GM21423 (cell line): ENCODE results near the gene C6orf132.
"Not testable (repeated sequence)": the region's sequence is repeated elsewhere in the genome, so short reads cannot be mapped to it uniquely, and the experiment has no call there.

Experiments
- ATAC-seq: cut with Tn5 transposase; IDR thresholded peaks from one replicate; pipeline ENCODE4 v1.9.1; 2021; ENCODE audit warnings: mild to moderate bottlenecking, moderate library complexity; ENCODE audit not compliant: unreplicated experiment

The C6orf132 gene

DNA sequence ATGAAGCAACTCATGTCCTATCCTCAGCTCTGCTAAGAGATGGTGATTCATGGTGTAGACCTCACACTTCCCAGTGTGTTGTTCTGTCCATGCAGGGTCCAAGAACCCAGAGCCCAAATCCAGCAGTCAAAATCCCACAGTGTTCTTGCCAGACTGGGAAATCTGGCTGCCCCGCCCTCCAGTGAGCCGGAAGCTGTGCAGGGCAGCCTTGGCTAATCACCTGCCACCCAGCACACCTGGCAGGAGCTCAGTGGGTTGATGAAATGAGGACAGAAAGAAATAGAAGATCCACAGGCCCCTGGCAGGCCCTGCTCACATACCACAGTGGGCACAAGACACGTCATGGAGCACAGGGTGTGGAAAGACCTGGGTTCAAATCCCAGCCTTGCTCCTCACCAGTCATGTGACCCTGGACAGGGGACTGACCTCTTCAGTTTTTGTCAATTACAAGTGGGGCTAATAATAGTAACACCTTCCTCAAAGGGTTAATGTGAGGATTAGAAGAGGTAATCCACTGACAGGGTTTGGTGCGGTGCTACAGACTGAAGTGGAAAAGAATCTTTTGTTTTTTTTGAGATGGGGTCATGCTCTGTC lies 17.1 kb upstream of the C6orf132 start:
- ATAC-seq, result no peak

DNA sequence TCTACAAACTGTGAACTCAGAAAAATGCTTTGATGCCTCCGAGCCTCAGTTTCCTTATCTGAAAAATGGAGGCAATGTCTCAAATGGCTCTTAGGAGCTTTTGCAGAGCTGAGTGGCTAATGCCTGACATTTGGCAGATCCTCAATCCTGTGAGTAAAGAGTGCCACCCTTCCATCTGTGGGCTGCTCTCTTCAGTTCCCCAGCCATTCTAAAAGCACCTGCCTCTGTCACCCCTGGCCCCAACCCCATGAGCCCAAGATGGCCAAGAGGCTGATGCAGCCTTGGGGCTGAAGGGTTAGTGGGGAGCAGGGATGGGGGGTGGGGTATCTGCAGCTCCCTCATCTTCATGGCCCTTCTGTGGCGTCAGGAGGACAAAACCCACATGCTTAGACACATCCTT lies 16.2 kb upstream of the C6orf132 start:
- ATAC-seq, result no peak

DNA sequence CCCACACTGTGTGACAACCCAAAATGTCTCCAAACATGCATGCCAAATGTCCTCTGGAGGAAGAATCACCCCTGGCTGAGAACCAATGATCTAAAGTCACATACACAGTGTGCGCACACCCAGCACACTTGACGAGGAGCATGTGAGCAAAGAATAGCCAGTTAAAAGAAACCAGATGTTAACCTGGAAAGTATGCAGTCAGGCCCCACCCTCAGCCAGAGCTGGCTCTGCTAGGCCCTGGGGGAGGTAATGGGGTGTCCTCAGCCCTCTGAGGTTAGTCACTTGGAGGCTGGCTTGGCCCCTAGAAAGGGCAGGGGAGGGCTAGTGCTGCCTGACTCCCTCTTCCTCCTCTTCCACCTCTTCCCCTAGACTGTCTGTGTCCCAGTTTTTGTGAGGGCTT lies 15.6 kb upstream of the C6orf132 start:
- ATAC-seq, result no peak

DNA sequence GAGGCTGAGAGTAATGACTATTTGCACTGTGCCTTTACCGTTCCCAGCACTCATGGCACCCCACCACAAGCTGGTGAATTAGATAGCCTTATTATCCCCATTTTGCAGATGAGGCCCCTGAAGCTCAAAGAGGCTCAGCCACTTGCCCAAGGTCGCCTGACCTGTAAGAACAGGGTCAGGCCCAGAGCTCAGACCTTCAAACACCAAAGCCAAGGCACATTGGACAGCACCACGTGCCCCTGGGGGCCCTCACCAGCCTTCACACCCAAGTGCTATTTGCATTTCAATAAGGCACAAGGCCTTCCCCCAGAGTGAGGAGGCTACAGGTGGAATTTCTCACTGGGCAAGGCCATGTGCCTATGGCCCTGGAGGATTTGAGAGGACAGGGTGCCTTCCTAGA lies 14.2 kb upstream of the C6orf132 start:
- no peak for ATAC-seq

DNA sequence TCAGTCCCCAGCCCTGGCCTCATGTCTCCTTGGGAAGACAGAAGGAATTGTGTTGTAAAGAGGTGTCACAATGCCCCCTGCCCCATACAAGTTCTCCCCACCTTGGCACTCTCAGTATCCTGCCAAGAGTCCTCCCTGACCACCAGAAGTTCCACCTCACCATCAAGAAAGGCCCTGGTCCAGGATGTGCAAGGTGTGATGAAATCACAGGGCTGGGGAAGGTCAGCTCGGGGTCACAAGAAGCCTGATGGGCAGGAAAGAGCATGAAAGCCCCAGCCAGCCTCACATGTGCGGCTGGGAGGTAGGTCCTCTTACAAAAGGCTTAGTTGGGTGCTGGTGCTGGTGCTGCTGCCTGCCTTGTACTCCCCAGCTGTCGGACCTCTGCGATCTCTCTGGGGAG lies 12.9 kb upstream of the C6orf132 start:
- no peak for ATAC-seq

DNA sequence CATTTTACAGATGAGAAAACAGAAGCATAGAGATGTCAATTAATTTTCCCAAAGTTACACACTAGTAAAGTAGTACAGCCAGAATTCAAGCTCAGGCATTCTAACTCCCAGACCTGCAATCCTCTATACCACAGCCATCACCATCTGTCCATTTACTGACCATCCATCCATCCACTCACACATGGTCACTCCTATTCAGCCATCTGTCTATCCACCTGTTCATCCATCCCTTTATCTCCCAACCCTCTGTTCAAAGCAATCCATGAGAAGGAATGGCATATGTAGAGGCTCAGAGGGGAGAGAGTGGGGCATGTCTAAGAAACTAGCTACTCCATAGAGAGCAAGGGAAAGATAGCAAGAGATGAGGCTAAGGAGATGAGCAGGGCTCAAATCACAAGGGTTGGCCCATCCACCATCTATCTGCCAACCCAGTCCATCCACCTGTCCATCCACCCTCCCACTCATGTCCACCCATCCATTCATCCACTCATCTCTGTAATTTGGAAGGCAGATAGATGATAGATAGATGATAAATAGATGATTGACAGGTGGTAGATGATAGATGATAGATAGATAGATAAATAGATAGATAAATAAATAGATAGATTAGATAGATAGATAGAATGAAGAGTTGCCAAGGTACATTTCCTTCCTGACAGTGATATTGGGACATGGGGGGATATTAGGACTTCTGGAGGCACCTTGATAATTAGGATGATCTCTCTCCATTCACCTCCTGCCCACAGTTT lies 12.2 kb upstream of the C6orf132 start:
- no peak for ATAC-seq

DNA sequence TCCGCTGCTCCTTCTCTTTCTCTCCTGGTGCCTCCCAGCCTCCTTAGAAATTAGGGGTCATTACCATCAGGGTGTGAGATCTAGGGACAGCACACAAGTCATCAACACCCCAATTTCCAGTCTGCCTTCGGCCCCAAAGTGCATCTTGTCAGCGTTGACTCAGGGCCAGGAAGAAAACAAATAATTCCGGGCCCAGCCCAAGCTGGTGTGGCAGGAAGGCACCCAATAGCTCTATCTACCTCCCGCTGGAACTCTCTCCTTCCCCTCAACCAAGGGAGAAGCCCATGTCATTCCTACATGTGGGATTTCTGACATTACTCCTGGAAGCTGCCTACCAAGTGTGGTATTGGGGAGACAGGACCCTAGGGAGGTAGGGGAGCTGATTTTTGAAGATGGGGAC lies 11.5 kb upstream of the C6orf132 start:
- no peak for ATAC-seq

DNA sequence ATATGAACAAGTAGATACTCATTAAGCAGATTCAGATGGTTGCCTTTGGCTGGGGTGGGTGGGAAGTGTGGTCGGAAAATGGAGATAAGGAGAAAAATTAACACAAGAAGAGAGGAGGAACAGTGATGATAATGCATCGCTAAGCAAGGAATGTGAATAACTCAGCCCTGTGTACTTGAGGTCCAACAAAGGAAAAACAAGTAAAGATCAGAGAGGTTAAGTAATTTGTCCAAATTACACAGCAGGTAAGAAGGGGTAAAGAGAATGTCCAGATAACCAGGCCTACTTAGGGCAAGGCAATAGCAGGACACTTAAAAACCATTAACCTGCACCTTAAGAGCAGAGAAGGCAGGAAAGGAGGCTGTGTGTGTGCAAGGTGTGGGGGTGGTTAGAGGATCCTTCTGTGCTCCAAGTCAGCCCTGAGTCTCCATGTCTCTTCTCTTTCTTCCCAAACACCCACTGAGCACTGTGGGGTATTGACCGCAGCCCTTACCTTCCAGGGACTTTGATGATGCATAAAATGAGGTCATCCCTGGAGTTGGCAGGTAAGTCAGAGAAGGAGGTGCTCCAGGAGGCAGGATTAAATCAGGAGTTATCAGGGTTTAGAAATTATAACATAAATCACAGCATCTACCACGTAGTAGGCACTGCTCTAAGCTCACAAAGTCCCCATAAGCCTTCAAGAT lies 10.3 kb upstream of the C6orf132 start:
- not testable (repeated sequence) for ATAC-seq

DNA sequence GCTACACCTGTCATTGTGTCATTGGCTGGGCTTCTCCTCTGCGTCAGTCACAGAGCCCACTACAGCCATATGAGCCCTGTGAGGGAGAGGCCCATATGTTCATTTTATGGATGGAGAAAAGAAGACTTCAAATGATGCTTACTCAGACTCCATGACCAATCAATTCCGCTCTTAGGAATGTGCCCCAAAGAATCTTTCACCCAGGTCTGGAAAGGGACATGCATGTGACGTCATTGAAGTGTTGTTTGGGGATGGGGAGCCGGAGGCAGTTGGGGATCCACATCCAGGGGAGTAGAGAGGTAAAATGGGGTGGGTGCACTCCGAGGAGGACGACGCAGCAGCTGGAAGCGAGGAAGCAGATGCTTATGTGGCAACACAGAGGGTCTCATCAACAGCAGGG lies 9.6 kb upstream of the C6orf132 start:
- ATAC-seq, result no peak

DNA sequence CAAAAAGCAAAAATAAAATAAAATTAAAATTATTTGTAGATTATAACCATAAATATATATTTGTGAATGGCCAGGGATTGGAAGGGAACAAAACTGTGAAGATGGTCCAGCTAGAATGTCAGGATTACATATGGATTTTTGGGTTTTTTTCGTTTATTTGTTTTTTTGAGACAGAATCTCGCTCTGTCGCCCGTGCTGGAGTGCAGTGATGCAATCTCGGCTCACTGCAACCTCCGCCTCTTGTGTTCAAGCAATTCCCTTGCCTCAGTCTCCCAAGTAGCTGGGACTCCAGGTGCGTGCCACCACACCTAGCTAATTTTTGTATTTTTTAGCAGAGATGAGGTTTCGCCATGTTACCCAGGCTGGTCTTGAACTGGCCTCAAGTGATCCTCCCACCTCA lies 7.8 kb upstream of the C6orf132 start:
- no peak for ATAC-seq

DNA sequence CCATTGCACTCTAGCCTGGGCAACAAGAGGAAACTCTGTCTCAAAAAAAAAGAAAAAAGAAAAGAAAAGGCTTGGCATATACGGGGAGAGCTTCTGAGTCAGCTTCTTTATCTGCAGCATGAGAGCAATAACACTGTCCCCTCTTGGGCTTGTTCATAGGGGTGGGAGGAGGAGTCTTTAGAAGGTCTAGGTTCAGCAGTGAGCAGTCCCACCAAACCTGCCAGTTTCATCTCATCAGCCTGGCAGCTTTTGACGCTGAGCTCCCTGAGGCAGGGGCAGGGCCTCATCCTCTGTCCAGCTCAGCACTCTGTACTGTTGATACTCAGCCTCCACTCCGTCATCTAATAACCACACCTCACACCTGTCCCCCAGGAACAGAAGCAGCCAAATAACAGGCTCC lies 5.6 kb upstream of the C6orf132 start:
- ATAC-seq, result no peak

DNA sequence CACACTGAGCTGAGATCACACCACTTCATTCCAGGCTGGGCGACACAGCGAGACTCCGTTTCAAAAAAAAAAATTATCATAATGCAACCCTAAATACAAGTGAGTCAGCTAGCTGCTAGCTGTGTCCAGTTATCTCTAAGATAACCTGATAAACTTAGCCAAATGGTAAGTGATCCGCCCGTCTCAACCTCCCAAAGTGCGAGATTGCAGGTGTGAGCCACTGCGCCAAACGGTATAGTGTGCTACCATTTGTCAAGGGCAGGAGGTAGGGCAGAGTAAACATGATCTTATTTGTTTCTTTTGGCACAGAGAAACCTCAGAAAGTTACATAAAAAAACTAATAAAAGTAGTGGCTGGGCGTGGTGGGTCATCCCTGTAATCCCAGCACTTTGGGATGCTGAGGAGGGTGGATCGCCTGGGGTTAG lies 4.7 kb upstream of the C6orf132 start:
- no peak for ATAC-seq

DNA sequence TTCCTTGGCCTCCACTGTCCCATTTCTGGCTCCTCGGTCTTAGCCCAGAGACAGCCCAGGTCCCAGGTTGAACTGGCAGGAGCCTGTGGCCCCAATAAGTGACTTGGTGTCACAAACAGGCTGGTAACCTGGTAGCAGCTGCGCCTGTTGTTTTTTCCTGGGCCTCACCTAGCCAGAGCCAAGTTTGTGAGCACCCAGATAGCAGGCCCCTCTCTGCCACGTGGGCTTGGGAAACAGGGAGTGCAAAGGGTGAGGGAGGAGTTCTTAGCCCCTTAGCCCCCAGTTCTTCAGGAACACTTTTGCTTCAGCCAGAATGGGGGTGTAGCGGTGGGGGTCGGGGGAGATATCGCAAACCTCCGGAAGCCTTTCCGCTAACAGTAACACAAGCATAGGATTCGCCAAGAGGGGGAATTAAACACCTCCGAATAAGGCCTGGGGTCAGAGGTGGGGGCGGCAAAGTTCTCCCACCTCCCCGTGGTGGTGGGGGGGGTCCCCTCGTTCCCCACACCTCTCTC lies 760 bp downstream of the C6orf132 start:
- ATAC-seq, result no peak

DNA sequence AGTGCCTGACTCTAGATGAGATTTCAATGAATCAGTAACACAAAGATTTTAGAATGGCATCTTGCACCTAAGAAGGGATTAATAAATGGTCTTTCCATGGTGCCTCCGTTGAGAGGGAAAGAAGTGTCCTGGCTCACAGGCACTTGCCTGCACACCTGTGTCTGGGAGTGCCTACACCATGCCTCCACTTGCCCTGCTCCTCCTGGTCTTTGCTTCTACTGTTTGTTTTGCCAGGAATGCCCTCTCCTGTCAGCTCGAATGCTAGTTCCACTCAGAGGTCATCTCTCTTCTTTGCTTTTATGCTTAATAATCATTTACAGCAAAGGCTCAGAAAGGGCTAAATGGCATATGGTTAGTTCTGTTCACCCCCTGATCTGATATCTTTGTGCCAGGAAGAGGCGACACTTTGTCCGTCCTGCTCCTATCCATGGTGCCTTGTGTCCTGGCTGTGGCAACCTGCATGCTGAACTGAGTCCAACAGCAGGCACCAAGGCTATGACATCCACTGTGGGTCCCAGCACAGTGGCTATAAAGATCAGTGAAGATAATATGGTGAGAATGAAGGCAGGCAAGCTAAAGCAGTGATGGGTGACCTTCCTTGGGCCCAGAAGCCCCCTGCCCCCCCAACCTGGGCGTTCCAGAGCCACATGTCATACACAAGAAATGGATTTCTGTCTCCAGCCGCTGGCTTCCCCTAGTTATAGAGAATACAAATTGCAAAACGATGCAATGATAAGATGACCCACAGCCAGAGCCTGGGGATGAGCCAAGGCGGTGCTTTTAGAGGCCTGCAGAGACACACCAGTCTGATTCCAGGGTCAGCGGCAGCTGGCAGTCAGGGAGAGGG lies 1.4 kb downstream of the C6orf132 start:
- no peak for ATAC-seq

DNA sequence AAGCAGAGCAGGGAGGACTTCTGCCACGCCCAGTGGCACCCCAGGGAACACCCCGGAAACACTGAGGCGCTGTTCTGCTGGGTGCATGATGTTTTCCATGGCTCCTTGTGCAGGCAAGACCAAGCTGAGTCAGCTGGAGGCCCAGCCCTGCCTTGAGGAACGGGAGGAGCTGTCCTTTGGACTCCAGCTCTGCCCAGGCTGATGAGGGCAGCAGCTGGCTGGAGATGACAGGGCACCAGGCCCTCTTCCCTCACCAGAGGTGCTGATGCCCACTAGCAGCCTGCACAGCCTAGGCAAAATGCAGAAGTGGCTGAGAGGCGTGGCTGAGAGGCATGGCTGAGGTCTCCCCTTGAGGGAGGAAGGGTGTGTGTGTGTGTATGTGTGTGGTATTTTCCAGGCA lies 2.4 kb downstream of the C6orf132 start:
- no peak for ATAC-seq

DNA sequence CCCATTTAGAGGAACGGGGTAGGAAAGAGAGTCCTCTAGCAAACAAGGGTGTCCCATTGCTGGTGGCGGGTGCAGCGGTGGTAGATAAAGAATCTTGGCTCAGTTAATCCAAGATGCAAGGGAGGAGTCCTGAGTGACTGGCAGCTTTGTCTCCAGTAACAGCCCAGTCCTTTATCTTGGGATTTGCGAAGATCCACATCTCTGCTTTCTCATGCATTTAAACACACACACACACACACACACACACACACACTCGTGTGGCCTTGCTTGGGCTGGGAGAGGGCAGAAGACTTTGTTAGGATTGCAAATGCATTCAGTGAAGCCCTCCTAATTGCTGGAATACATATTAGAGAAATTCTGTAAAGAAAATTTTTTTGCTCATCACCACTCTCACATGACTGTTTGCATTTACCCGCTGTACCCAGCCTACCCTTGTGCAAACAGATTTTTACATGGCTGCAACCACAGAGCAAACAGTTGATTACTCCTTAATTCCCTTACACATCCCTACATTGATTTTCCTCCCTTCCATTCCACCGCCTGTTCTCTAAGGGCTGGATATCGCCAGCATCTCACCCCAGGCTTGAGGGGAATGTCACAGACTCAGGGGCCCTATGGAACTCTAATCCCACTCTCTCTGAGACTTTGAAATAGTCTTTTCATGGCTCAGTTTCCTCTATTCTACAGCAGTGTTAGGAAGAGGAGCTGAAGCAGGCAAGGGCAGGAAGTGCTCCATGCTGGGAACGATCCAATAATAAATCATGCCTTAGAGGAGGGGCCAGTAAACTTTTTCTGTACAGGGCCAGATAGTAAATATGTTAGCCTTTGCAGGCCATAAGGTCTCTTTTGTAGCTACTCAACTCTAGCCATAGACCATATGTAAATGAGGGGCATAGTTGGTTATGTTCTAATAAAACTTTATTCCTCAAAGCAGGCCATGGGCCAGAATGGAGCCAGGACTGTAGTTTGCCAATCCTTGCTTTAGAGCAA lies 3.5 kb downstream of the C6orf132 start:
- ATAC-seq, result no peak

DNA sequence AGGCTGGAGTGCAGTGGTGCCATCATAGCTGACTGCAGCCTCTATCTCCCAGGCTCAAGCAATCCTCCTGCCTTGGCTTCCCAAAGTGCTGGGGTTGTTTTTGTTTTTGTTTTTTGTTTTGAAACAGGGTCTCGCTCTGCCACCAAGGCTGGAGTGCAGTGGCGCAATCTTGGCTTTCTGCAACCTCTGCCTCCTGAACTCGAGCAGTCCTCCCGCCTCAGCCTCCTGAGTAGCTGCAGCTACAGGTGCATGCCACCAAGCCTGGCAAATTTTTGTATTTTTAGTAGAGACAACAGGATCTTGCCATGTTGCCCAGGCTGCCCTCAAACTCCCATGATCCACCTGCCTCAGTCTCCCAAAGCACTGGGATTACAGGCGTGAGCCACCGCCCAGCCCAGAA lies 4.2 kb downstream of the C6orf132 start:
- ATAC-seq, result no peak

DNA sequence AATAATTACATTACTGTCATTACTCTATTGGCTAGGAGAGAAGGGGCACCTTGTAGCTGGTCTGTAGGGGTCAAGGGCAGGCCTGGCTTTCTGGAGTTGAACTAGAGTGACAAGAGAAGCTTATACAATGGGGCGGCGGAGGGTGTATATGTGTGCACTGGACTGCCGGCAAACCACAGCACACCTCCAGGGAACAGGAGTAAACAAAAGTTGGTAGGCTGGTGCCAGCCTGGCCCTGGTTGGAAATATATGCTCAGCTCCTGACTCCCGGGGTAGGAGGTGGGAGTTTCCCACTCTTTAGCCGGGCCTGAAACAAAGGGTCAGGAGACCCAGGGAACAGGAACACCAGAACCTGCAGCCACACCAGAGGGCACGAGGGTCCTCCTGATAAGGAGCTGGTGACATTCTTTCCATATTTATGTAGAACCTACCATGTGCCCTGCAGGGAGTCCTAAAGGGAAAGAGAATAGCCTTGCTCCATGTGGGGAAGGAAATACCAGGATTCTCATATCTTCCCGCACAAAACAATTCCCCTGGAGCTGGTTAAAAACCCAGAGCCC lies 5.1 kb downstream of the C6orf132 start:
- no peak for ATAC-seq

DNA sequence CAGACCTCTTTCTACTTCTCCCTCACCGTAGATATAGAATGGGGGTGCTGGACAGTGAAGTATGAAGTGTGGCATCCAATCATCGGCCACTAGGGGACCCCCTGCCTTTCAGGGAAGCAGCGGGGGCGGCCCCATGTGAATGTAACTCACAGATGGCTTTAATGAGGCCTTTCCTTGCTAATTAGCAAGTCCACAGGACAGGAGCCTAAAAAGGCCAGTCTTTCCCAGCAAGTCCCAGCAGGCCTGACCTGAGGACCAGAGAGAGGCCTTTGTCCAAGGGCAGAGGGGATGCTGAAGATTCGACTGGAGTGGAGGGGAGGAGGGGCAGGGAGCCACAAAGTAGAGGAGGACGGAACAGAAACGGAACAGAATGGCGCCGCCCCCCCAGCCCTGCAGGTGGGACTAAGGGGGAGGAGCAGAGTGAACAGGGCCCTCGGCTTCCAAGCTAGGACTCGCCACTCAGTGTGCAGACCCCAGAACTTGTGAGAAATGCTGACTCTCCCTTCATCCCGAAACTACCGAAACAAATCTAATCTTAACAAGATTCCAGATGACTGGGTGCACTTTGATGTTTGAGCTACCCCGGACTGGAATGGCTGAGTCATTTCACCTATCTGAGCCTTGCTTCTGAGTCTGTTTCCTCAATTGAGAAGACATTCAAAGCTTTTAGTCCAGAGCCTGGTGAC lies 5.8 kb downstream of the C6orf132 start:
- ATAC-seq, result no peak
